ENCODE measurements around the gene UHRF1.
A peak's percentile ranks its signal among the peaks of the same experiment; 100 is the strongest.
"Not testable (repeated sequence)": the region's sequence is repeated elsewhere in the genome, so short reads cannot be mapped to it uniquely, and the experiment has no call there.

The UHRF1 gene

DNA sequence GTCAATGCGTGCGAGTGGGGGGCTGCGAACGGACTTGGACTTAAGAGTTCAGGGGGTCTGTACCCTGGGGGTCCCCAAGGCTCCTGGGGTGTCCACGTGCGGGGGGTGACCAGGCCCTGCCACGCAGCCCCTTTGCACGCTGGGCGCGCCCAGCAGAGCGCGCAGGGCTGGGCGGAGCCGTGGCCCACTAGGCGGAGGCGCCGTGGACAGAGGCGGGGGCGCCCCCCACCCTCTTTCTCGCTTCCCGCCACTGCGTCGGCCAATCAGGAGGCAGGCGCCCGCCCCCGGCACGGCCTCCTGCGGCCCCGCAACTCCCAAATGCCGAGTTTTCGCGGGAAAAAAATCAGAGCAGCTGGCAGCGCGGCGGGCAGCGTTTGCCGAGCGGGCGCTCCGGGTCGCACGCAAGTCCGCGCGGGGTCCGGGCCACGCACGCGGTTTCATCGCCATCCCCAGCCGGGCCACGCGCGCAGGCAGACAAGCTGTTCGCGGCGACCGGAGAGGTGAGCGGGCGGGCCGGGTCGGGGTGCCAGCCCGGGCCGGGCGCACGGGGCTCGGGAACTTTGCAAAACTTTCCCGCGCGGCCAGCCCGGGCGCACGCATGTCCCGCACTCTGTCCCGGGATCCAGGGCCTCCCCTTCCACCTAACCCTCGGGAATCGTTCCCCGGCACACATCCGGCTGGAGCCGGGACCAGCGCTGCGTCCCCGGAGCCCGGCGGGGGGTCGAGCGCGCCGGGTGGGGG lies at the start of gene UHRF1:
TSS of gene UHRF1 (plus strand) at position 346 of the 741 bp plus-strand sequence. CDS start 1,385 bp downstream, outside the sequence.
- DNase-seq (ENCODE audit: low read depth), result no peak

DNA sequence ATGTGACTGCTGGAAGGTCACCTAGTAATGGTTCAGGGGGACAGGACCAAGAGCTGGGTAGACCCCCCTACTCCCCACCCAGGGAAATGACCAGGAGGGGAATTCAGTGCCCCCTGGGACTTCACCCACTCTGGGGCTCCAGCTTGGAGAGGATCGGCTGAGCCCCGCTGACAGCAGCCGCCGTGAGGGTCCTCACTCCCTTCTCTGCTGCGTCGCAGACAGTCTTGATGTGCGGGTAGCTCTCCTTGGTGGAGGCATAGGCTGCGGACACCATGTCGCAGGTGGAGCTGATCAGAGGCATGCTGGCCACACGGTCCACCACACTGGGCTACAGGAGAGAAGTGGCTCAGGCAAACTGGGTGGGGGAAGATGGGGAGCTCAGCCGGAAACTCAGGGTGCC lies 49.6 kb upstream of the UHRF1 start:
- DNase-seq (ENCODE audit: low read depth), result no peak

DNA sequence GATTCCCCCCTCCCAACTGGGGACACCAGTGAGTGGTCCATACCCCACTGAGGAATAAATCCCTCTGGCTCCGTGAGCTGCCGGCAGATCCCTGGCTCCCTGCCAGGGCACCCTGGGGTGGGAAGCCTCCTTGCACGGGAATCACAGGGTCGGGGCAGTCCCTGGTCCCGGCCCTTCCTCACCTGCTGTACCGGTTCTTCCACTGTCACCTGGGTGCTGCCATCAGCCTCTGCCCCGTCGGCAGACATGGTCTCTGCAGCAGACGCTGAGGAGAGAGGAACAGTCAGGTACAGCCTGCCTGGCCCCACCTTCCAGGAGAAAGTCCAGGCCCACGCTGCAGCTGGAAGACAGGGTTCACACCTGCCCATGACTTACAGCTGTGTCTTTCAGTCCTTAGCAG lies 48.2 kb upstream of the UHRF1 start:
- DNase-seq (ENCODE audit: low read depth), result no peak

- peak; percentile 13 for DNase-seq (ENCODE audit: low read depth)
These were observed 42.5 kb upstream of the UHRF1 start for GRCh38 chr19:4866595-4867424.

DNA sequence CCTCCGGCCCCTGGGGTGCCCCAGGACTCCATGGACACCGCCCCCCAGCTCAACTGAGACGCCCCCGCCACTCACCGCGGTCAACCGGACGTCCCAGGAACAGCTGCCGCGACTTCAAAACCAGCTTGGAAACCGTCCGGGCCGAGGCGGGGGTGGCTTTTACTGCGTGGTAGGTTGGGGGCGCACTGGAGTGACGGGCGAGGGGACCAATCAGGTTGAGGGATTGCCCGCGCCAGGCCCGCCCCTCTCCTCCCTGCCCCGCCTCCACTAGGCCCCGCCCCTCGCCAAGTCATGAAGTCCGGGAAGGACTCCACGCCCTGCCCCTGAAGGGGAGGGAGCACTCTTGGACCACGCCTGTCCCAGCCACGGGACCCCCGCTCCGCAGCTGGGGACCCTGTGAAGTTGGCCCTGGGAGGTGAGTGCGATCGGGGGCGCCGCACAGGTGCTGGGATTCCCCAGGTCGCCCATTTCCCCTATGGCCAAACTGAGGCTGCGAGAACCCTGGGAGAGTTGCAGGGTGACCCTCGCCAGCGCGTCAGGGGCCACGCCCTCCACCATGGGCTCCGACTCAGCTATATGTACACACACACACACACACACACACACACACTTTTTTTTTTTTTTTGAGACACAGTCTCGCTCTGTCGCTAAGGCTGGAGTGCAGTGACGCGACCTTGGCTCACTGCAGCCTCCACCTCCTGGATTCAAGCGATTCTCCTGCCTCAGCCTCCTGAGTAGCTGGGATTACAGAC lies 41.6 kb upstream of the UHRF1 start, which contains the start of gene PLIN3:
TSS of gene PLIN3 (minus strand) at position 134 of the 752 bp plus-strand sequence. CDS start 6,273 bp downstream, outside the sequence.
- peak; percentile 84 for DNase-seq (ENCODE audit: low read depth)

DNA sequence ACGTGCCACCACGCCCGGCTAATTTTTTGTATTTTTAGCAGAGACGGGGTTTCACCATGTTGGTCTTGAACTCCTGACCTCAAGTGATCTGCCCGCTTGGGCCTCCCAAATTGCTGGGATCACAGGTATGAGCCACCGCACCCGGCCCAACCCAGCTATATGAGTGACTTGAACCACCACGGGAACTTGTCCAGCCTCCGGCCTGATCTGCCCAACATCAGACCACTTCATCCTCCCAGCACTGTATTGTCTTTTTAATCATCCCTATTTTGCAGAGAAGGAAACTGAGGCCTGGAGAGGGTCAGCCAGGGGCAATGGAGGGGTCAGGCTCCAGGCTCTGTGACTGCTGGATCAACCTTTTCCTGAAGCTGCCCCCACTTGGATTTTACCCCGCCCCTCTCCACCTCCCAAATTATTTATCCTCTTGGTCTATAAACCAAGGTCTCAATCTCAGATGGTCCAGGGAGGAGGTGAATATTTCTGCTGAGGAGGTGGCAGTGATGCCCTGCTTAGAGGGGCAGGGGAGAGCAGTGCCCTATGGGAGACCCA lies 40.9 kb upstream of the UHRF1 start:
- DNase-seq (ENCODE audit: low read depth), result no peak

DNA sequence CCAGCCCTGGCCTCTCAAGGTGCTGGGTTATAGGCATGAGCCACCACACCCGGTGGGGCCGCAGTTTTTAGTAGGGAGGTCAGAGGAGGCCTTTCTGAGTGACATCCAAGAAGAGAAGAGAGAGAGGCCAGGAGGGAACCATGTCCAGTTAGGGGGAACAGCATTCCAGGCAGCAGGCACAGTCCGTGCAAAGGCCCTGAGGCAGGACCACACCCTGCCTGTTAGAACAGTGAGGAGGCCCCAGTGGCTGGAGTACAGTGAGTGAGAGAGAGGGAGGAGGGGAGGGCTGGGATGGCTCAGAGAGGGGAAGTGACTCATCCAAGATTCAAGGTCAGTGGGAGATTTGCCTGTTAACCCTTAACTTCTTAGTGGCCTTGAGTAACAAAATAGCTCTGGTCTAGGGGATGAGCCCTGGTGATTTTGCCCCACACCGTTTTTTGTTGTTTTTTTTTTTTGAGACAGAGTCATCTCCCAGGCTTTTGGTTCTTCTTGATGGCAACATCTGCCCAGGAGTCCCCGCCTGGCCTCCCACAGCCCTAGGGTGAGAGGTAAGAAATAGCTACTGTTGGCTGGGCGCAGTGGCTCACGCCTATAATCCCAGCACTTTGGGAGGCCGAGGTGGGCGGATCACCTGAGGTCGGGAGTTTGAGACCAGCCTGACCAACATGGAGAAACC lies 39.1 kb upstream of the UHRF1 start:
- no peak for DNase-seq (ENCODE audit: low read depth)

GRCh38 chr19:4871711-4872110 lies 37.6 kb upstream of the UHRF1 start:
- no peak for DNase-seq (ENCODE audit: low read depth)

GRCh38 chr19:4873930-4874329 lies 35.4 kb upstream of the UHRF1 start:
- no peak for DNase-seq (ENCODE audit: low read depth)

GRCh38 chr19:4877753-4878490 lies 31.4 kb upstream of the UHRF1 start:
- no peak for DNase-seq (ENCODE audit: low read depth)

- no peak for DNase-seq (ENCODE audit: low read depth)
These were observed 30.8 kb upstream of the UHRF1 start for GRCh38 chr19:4878491-4878968.

GRCh38 chr19:4879041-4879440 lies 30.3 kb upstream of the UHRF1 start:
- no peak for DNase-seq (ENCODE audit: low read depth)

- not testable (repeated sequence) for DNase-seq (ENCODE audit: low read depth)
These were observed 26.4 kb upstream of the UHRF1 start for GRCh38 chr19:4882874-4883273.

DNA sequence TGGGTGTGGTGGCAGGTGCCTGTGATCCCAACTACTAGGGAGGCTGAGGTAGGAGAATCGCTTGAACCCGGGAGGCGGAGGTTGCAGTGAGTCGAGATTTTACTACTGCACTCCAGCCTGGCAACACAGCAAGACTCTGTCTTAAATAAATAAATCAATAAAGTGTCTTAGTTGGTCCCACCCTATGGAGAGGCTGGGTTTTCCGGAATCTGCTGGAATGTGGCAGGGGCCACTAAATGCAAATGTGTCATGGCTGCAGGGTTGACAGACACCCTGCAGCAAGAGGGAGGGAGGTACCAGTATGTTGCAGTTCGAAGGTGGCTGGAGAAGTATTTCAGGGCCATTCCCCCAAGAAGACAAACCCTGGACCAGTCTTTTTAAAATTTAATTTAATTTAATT lies 24.3 kb upstream of the UHRF1 start:
- DNase-seq (ENCODE audit: low read depth), result not testable (repeated sequence)

DNA sequence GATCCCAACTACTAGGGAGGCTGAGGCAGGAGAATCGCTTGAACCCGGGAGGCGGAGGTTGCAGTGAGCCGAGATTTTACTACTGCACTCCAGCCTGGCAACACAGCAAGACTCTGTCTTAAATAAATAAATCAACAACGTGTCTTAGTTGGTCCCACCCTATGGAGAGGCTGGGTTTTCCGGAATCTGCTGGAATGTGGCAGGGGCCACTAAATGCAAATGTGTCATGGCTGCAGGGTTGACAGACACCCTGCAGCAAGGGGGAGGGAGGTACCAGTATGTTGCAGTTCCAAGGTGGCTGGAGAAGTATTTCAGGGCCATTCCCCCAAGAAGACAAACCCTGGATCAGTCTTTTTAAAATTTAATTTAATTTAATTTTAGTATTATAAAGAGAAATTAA lies 21.5 kb upstream of the UHRF1 start:
- not testable (repeated sequence) for DNase-seq (ENCODE audit: low read depth)

- no peak for DNase-seq (ENCODE audit: low read depth)
These were observed 20.1 kb upstream of the UHRF1 start for GRCh38 chr19:4889034-4889815.

DNA sequence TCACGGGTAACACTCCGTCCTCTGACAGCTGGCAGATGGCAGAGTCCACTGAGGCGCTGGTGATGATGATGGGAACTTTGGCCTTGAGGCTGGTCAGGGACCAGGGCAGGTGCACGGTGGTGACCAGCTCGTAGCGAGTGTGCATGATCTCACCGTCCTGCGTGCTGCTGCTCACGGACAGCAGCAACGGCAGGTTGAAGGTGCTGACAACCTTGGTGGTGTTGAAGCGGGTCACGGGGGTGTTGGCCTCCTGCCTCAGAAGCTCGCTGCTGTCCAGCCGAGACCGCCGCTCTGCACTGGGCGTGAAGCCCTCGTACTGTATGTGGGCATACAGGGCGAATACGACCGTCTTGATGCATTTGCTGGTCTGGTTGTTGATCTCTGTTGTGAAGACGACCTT lies 18.2 kb upstream of the UHRF1 start:
- DNase-seq (ENCODE audit: low read depth), result no peak

- DNase-seq (ENCODE audit: low read depth), result not testable (repeated sequence)
These were observed 16.3 kb upstream of the UHRF1 start for GRCh38 chr19:4892962-4893361.

GRCh38 chr19:4896372-4896771 lies 12.9 kb upstream of the UHRF1 start:
- no peak for DNase-seq (ENCODE audit: low read depth)

GRCh38 chr19:4897146-4897545 lies 12.2 kb upstream of the UHRF1 start:
- no peak for DNase-seq (ENCODE audit: low read depth)

Data from stimulated activated CD8-positive, alpha-beta memory T cell treated with anti-CD3 and anti-CD28 coated beads, Interleukin-15, amount 100 ng/mL, for 1 hour (primary cell).